HG03039 (cell line): ENCODE results near the gene TMIGD2.
"Not testable (repeated sequence)": the region's sequence is repeated elsewhere in the genome, so short reads cannot be mapped to it uniquely, and the experiment has no call there.

Experiments used
- ATAC-seq: cut with Tn5 transposase; IDR thresholded peaks from one replicate; pipeline ENCODE4 v1.9.1; 2021; ENCODE audit warnings: mild to moderate bottlenecking, moderate library complexity; ENCODE audit not compliant: unreplicated experiment

The TMIGD2 gene

DNA sequence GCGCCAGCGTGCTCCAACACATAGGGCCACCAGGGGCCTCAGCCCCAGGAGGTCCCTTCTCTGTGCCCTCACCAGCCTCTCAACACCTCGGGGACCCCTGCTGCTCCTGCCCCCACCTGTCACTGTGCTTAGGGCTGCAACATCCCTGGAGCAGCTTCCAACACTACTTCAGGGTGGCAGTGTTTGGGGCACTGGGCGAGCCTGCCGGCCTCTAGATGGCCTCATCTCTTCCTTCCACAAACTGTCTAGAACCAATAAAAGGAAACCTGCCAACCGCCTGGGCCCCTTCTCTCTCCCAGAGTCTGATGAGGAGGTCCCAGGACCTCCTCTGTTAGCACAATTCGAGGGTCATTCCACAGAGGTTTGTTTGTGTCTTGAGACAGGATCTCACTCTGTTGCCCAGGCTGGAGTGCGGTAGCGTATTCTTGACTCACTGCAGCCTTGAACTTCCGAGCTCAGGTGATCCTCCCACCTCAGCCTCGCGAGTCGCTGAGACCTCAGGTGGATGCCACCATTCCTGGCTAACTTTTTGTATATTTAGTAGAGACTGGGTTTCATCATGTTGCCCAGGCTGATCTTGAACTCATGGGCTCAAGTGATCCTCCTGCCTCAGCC is 33.3 kb downstream of the TMIGD2 start:
- no peak for ATAC-seq

GRCh38 chr19:4267901-4268815 is 34.0 kb downstream of the TMIGD2 start:
- ATAC-seq: no peak

GRCh38 chr19:4267101-4267900 is 34.9 kb downstream of the TMIGD2 start:
- ATAC-seq: no peak

DNA sequence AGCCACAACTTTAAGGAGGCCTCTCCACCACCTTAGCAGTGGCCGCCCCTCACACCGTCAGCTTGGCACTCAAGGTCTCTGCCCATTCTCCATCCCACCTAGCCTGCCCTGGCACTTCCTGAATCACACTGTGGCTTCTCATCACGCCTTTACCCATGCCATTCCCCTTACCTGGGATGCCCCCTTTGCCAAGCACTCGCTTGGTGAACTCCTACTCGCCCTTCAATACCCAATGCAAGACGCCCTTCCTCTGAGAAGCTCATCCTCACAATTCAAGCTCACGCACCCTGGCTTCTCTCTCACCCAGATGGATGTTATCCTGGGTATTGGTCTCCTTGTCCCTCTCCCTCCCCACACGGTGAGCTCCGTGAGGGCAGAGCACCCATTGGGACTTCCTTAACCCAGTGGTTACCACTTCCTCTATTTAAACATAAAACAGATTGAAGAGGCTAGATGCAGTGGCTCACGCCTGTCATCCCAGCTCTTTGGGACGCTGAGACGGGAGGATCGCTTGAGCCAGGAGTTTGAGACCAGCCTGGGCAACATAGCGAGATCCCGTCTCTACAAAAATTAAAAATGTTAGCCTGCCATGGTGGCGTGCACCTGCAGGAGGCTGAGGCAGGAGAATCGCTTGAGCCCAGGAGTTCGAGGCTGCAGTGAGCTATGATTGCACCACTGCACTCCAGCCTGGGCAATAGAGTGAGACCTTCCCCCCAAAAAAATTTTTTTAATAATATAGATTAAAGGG is 35.8 kb downstream of the TMIGD2 start:
- ATAC-seq: no peak

DNA sequence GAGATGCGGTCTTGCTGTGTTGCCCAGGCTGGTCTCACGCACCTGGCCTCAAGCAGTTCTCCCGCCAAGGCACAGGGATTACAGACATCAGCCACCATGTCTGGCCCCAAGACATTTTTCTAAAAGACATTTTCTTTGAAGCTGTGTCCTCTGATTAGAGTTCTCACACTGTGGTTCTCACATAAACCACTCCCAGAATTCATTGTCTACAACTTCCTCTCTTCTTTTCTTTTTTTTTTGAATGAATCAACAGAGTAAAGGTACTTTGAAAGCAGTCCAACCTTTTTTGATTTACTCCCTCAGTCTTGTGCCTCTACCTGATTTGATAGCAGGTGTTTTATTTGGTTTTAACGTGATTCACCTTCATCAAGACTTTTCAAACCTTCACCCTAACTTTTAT is 37.4 kb downstream of the TMIGD2 start:
- no peak for ATAC-seq

- no peak for ATAC-seq
Observed at GRCh38 chr19:4260613-4261191, 41.5 kb downstream of the TMIGD2 start.

DNA sequence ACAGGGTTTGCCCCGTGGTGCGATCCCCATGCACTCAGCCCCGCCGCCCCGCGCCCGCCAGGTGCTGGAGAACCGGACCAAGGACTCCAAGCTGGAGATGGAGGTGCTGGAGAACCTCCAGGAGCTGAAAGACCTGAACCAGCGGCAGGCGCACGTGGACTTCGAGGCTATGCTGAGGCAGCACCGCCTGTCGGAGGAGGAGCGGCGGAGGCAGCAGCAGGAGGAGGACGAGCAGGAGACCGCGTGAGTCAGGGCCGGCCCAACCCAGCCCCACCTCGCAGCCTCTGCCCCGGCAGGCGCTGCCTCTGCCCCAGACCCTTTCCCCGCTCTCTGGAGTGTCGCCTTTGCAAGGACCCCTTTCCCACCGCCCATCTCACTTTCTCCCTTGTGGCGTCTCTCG is 44.0 kb downstream of the TMIGD2 start:
- no peak for ATAC-seq

DNA sequence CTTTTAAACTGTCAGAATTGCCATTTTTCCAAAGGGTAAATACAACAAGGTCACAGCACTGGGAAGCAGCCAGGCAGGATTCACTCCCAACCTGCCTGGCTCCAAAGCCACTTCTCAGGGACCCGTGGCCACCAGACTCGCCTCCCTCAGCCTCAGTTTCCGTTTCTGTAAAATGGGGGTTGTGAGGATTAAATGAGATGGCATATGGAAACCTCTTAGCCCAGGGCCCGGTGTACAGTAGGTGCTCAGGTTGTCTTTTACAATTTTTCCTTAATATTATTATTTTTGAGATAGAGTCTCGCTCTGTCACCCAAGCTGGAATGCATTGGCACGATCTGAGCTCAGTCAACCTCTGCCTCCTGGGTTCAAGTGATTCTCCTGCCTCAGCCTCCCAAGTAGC is 45.2 kb downstream of the TMIGD2 start:
- ATAC-seq: no peak

DNA sequence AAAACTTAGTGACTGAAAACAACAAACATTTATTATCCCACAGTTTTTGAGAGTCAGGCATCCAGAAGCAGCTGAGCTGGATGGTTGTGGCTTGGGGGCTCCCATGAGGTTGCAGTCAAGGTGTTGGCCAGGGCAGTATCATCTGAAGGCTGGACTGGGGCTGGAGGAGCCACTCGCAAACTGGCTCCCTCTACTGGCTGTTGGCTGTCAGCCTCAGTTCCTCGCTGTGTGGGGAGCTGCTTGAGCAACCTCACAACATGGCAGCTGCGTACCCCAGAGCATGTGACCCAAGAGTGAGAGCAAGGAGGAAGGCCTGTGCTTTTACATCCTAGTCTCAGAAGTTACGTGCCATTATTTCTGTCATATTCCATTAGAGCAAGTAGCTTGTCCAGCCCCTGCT is 45.6 kb downstream of the TMIGD2 start:
- no peak for ATAC-seq

DNA sequence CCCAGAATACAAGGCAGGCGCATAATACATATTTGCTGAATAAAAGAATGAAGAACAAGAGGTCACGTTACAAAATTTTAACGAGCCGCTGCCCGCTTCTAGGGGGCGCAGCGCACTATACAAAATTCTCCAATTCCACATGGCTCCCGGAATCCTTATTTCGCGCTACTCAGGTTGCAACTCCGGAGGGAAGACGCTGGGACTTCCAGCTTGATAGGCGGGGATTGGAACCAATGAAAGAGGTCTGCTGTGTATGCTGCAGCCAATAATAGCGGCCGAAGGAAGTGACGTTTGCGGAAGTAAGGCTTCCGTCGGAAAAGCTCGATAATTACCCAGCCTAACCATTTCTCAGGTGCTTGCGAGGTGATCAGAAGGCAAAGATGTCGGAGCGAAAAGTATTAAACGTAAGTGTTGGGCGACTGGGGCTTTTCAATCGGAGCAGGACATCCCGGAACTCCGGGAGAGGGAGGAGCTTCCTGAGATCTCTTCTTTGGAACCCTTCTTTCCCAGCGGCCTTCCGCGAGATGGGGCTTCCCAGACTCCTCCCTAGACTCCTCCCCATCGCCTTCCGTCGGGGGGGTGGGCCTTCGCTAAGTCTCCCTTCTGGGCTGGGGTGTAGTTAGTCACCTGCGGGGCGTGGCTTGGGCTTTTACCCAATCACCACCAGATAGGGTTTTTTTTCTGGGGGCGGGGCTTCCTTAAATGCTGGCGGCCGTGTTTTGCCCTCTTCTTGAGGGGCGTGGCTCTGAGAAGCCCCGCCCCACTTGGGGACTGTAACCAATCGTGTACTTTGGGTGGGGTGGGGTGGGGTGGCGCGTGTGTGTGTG is 55.2 kb downstream of the TMIGD2 start, which contains the start of gene YJU2:
TSS of gene YJU2 (plus strand) at position 314 of the 827 bp plus-strand sequence. CDS start at position 381, 67 bp downstream.
- ATAC-seq: peak; percentile 82

GRCh38 chr19:4245938-4246337 is 56.3 kb downstream of the TMIGD2 start:
- not testable (repeated sequence) for ATAC-seq
